OCI-LY1 (cell line): ENCODE measurements around the gene CNTN5.

Source experiments
- EZH2 ChIP-seq: fragments of 200-600 bp; sonication (generic), shearing (Covaris generic); IDR thresholded peaks from 2 replicates; pipeline ENCODE4 v1.8.0; 2017; ENCODE audit warnings: borderline replicate concordance, mixed run types, mild to moderate bottlenecking, antibody characterized with exemption, low read length, moderate library complexity, mixed read lengths
- TF ChIP-seq, protein P1 (sequence below): fragments of 200-600 bp; sonication (generic), shearing (Covaris generic); IDR thresholded peaks from 2 replicates; pipeline ENCODE4 v1.5.1; 2017; ENCODE audit warnings: mild to moderate bottlenecking, antibody characterized with exemption, low read length, moderate library complexity, mixed read lengths

GRCh38 chr11:99142237-99142636, 121.5 kb downstream of the CNTN5 start:
- no peak for TF ChIP-seq EZH2
- TF ChIP-seq, protein P1, sequence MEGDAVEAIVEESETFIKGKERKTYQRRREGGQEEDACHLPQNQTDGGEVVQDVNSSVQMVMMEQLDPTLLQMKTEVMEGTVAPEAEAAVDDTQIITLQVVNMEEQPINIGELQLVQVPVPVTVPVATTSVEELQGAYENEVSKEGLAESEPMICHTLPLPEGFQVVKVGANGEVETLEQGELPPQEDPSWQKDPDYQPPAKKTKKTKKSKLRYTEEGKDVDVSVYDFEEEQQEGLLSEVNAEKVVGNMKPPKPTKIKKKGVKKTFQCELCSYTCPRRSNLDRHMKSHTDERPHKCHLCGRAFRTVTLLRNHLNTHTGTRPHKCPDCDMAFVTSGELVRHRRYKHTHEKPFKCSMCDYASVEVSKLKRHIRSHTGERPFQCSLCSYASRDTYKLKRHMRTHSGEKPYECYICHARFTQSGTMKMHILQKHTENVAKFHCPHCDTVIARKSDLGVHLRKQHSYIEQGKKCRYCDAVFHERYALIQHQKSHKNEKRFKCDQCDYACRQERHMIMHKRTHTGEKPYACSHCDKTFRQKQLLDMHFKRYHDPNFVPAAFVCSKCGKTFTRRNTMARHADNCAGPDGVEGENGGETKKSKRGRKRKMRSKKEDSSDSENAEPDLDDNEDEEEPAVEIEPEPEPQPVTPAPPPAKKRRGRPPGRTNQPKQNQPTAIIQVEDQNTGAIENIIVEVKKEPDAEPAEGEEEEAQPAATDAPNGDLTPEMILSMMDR, result no peak
